Panc1 (cell line): ENCODE results near the gene SLC6A6. TPM values are rescaled to one million over a fixed set of nuclear protein-coding genes. Genes with fewer than 3 reads are reported as not detected.

Experiments
- ATAC-seq: fragments of 200-7000 bp; cut with Tn5 transposase; 2 replicates; pipeline ENCODE4 v1.9.1; 2020; ENCODE audit warnings: mild to moderate bottlenecking, moderate library complexity
- BruUV-seq: library from RNA; stranded (reverse); fragments of 400-500 nt; replicated peaks from 2 replicates; lab custom pipeline; 2021; lab: Mats Ljungman, UMichigan
- CTCF ChIA-PET: fragments of 300-600 bp; sonication (Branson Sonifier 250); formaldehyde crosslinking; loops from one replicate; lab custom pipeline; 2022; ENCODE audit warnings: antibody characterized with exemption; lab: Charles Lee
- POLR2A ChIA-PET: fragments of 300-600 bp; sonication (Branson Sonifier 250); formaldehyde crosslinking; loops from one replicate; lab custom pipeline; 2022; ENCODE audit warnings: antibody characterized with exemption; lab: Charles Lee
- DNase-seq: peaks from one replicate; pipeline ENCODE4 v3.0.0-alpha.2; 2010; ENCODE audit warnings: low read depth, low spot score
- H3K27ac ChIP-seq: 2 replicates; pipeline ENCODE4 v1.5.1; 2011; ENCODE audit warnings: mild to moderate bottlenecking, low read length, inconsistent platforms
- H3K27me3 ChIP-seq: fragments of 200-500 bp; sonication (Bioruptor generic); 2 replicates; pipeline ENCODE4 v1.6.0; 2014; ENCODE audit warnings: low read length, inconsistent platforms; ENCODE audit not compliant: control insufficient read depth, insufficient read depth
- H3K36me3 ChIP-seq: fragments of 200-500 bp; sonication (Bioruptor generic); 2 replicates; pipeline ENCODE4 v1.5.1; 2014; ENCODE audit warnings: inconsistent platforms, mild to moderate bottlenecking, low read length, moderate library complexity; ENCODE audit not compliant: control insufficient read depth, insufficient read depth
- H3K4me1 ChIP-seq: 2 replicates; pipeline ENCODE4 v1.5.1; 2011; ENCODE audit warnings: inconsistent platforms, mild to moderate bottlenecking, low read length, moderate library complexity; ENCODE audit not compliant: control insufficient read depth, insufficient read depth
- H3K4me3 ChIP-seq, 2 experiments: 2 replicates each; pipeline ENCODE4 v1.5.1; 2011 to 2012; ENCODE audit warnings: low read depth in 2 of 2, low read length in 2 of 2, mild to moderate bottlenecking in 2 of 2, inconsistent platforms in 1 of 2, moderate library complexity in 1 of 2
- H3K9me3 ChIP-seq: fragments of 200-500 bp; sonication (Bioruptor generic); 2 replicates; pipeline ENCODE4 v1.5.1; 2014; ENCODE audit warnings: low read depth, mild to moderate bottlenecking, inconsistent platforms, low read length, moderate library complexity; ENCODE audit not compliant: control insufficient read depth, insufficient read depth
- CTCF ChIP-seq: fragments of 450-650 bp; IDR thresholded peaks from 2 replicates; pipeline ENCODE4 v1.5.1; 2017; ENCODE audit warnings: mild to moderate bottlenecking
- POLR2AphosphoS5 ChIP-seq: IDR thresholded peaks from 2 replicates; pipeline ENCODE4 v1.6.1; 2012; ENCODE audit warnings: mild to moderate bottlenecking, low read depth, low read length, moderate library complexity
- REST ChIP-seq, 2 experiments: IDR thresholded peaks; 2 replicates each; pipeline ENCODE4 v1.6.1; 2011 to 2012; ENCODE audit warnings: low read depth in 2 of 2, control low read depth in 1 of 2, low read length in 1 of 2, mild to moderate bottlenecking in 1 of 2, moderate library complexity in 1 of 2; ENCODE audit not compliant: insufficient read depth in 1 of 2
- SIN3A ChIP-seq: IDR thresholded peaks from 2 replicates; pipeline ENCODE4 v1.6.1; 2012; ENCODE audit warnings: low read depth, mild to moderate bottlenecking, low read length, moderate library complexity, borderline replicate concordance; ENCODE audit not compliant: insufficient read depth
- TCF7L2 ChIP-seq: IDR thresholded peaks from 2 replicates; pipeline ENCODE4 v1.6.1; 2011; ENCODE audit warnings: mild to moderate bottlenecking, low read depth, low read length, inconsistent platforms
- in situ Hi-C: cut with HindIII; loops from 2 replicates; pipeline ENCODE4 v1.10.0; 2016; ENCODE audit warnings: low sequenced_read_pairs, low pct_unique_long_range_greater_than_20kb
- intact Hi-C: fragments of 100-400 bp; cut with micrococcal nuclease; formaldehyde crosslinking; loops from one replicate; pipeline ENCODE4 v1.10.0; 2022; ENCODE audit not compliant: unreplicated experiment
- total RNA-seq: library from RNA; stranded (reverse); gene quantifications from one replicate; pipeline ENCODE4 v1.2.1, GENCODE V29; 2021; ENCODE audit not compliant: unreplicated experiment

Gene SLC6A6
- total RNA-seq, 1 experiment from 2014 or later: 61.0 TPM

- no peaks in the 10 kb centered on the region for H3K9me3 ChIP-seq
- no TSS peak for BruUV-seq
- H3K36me3 ChIP-seq: no peaks in the 10 kb centered on the region; the same call in 1 of the 2 replicates
- POLR2A ChIA-PET: no interaction called here
- no peak for DNase-seq
- H3K27me3 ChIP-seq: no peaks in the 10 kb centered on the region
- no peaks in the 10 kb centered on the region for H3K4me1 ChIP-seq
- H3K27ac ChIP-seq: no peak overlapping the region
- in situ Hi-C loops (no loop called here), intact Hi-C loops (no loop called here)
- H3K4me3 ChIP-seq: no peak overlapping the region
- ATAC-seq: no peak
- TF ChIP-seq SIN3A: no peak
- CTCF ChIA-PET: no interaction called here
These were observed 78.0 kb downstream of the SLC6A6 start for GRCh38 chr3:14480207-14481017.

- Histone ChIP-seq H3K4me1 (no peaks in the 10 kb centered on the region), H3K36me3 (no peaks in the 10 kb centered on the region; the same call in 1 of the 2 replicates), H3K27ac (no peak overlapping the region), H3K9me3 (no peaks in the 10 kb centered on the region), H3K4me3 (no peak overlapping the region), H3K27me3 (no peaks in the 10 kb centered on the region)
- DNase-seq (no peak), ATAC-seq (no peak)
- BruUV-seq: no TSS peak
- in situ Hi-C loops (no loop called here), intact Hi-C loops (no loop called here)
- ChIA-PET CTCF (no interaction called here), POLR2A (no interaction called here)
- TF ChIP-seq REST (IDR thresholded peaks at IDR 0.05; ENCODE audit: insufficient read depth in 1 of 2, low read depth in 2 of 2, low read length in 1 of 2) (no peak), SIN3A (no peak), CTCF (no peak), POLR2AphosphoS5 (no peak), TCF7L2 (no peak)
These were observed 78.7 kb downstream of the SLC6A6 start for GRCh38 chr3:14481018-14481645.

- Histone ChIP-seq H3K36me3 (no peaks in the 10 kb centered on the region; the same call in 1 of the 2 replicates), H3K4me1 (no peaks in the 10 kb centered on the region), H3K9me3 (no peaks in the 10 kb centered on the region), H3K27ac (no peak overlapping the region), H3K27me3 (no peaks in the 10 kb centered on the region), H3K4me3 (no peak overlapping the region)
- ChIA-PET POLR2A (no interaction called here), CTCF (no interaction called here)
- TF ChIP-seq POLR2AphosphoS5 (no peak), TCF7L2 (no peak), SIN3A (no peak), REST (IDR thresholded peaks at IDR 0.05; ENCODE audit: insufficient read depth in 1 of 2, low read depth in 2 of 2, low read length in 1 of 2) (no peak), CTCF (no peak)
- BruUV-seq: no TSS peak
- no peak for ATAC-seq
- in situ Hi-C loops (no loop called here), intact Hi-C loops (no loop called here)
- no peak for DNase-seq
These were observed 79.2 kb downstream of the SLC6A6 start for GRCh38 chr3:14481646-14482036.
